ENCODE measurements around the gene PTAFR. TPM values are rescaled to one million over a fixed set of nuclear protein-coding genes. Genes with fewer than 3 reads are reported as not detected.

The PTAFR gene
- total RNA-seq, 1 experiment from 2014 or later = 2.6 TPM

DNA sequence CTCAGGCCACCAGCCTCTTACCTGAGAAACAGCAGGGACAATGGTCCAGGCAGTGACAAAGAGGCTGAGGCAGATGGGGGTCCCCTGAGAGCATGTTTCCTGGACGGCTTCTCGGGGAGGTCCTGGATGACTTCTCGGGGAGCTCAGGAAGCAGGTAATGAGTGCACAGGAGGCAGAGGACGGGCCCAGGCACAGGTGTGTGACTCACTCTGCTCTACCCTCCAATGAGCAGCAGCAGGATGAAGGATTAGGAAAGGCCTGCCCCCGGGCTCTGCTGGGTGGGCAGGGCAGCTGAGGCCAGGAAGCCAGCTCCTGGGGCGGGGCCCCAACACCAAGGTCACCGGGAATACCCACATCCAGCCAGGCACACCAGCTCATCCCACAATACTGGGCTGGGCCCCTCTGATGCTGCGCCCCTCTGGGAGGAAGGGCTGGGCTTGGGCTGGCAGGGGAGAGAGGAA lies 17.2 kb upstream of the PTAFR start (continued):
- no peak for TF ChIP-seq ZNF281 (CRISPR knock-in tag; IDR thresholded peaks at IDR 0.05)

DNA sequence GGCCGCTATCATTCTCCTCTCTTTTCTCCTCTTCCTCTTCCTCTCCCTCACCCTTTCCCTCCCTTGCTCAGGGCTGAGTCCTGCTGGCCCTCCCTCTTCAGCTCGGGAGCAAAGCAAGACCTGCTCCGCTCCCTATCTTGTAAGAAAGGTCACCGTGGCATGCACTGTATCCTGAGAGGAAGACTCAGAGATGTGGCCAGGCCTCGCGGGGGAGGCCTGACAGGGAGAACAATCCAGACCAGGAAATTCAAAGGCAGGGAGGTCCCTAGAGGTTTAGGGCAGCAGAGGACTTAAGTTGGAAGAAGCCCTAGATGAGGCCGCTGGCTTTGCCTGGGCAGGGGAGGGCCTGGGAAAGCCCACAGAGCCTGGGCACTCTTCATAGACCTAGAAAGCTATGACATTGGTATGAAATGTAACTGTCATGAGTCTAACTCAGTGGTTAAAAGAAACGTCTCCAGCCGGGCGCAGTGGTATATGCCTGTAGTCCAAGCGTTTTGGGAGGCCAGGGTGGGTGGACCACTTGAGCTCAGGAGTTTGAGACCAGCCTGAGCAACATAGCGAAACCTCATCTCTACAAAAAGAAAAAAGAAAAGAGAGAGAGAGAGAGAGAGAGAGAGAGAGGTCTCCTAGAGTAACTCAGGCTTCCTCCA lies 14.6 kb upstream of the PTAFR start:
- no peak overlapping the region for H3K4me3 Mint-ChIP-seq
- no peak for ATAC-seq
- H3K27ac Mint-ChIP-seq = peak overlapping the region; percentile 30
- no peaks in the 10 kb centered on the region for H3K36me3 Mint-ChIP-seq
- CTCF ChIA-PET = interaction anchor here (1.0 kb wide), 1 partner anchor 8 kb away, joined by 3 read pairs; no protein-coding TSS in a partner anchor
- no peak for TF ChIP-seq AFF4 (CRISPR knock-in tag; IDR thresholded peaks at IDR 0.05; ENCODE audit: borderline replicate concordance)
- no peak for TF ChIP-seq E2F4 (CRISPR knock-in tag; IDR thresholded peaks at IDR 0.05; ENCODE audit: borderline replicate concordance, low read depth)
- TF ChIP-seq MYBL2 (CRISPR knock-in tag; IDR thresholded peaks at IDR 0.05) = no peak
- TF ChIP-seq AR (CRISPR knock-in tag; IDR thresholded peaks at IDR 0.05) = no peak
- TF ChIP-seq, protein P1, sequence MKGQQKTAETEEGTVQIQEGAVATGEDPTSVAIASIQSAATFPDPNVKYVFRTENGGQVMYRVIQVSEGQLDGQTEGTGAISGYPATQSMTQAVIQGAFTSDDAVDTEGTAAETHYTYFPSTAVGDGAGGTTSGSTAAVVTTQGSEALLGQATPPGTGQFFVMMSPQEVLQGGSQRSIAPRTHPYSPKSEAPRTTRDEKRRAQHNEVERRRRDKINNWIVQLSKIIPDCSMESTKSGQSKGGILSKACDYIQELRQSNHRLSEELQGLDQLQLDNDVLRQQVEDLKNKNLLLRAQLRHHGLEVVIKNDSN (CRISPR knock-in tag; IDR thresholded peaks at IDR 0.05) = no peak
- no peak for TF ChIP-seq TEAD4 (CRISPR knock-in tag; IDR thresholded peaks at IDR 0.05)
- POLR2A ChIA-PET = no interaction called here
- no peak for DNase-seq (ENCODE audit: low spot score)
- no peaks in the 10 kb centered on the region for H3K9me3 Mint-ChIP-seq
- H3K27me3 Mint-ChIP-seq (ENCODE audit: low read depth) = no peaks in the 10 kb centered on the region
- H3K4me1 Mint-ChIP-seq = peaks cover 15% of the 10 kb centered on the region

DNA sequence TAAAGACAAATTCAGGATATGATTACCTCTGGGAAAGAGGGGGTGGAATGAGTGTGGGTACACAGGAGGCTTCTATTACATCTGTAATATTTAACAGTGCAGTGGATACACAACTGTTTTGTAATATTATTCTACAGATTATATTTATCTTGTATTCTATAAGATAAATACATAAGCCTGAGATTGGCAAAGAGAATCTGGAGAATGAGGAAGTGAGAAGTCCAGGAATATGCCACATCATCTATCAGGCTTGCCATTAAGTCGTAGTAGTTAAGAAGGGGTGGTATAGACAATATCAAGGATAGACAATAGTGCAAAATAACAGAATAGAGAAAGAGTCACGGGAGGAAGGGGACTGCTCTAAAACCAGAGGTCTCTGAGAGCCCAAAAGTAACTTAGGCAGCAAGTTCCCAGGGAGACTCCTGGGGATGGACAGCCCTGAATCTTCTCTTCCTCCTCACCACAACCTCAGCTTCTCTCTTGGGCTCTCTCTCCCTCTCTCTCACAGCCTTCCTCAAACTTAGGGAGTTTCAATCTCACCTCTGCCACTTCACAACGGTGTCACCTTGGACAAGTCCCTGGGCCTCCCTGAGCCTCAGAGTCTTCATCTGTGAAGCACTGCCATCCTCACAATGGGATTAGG lies 14.0 kb upstream of the PTAFR start:
- ATAC-seq (no peak), DNase-seq (ENCODE audit: low spot score) (no peak)
- TF ChIP-seq SMAD4 (CRISPR knock-in tag; IDR thresholded peaks at IDR 0.05) = no peak
- TF ChIP-seq ZNF416 (CRISPR knock-in tag; IDR thresholded peaks at IDR 0.05) = no peak
- no peak for TF ChIP-seq ZNF219 (CRISPR knock-in tag; IDR thresholded peaks at IDR 0.05; ENCODE audit: borderline replicate concordance)
- TF ChIP-seq CREB1 (CRISPR knock-in tag; IDR thresholded peaks at IDR 0.05) = no peak
- TF ChIP-seq NFYB (CRISPR knock-in tag; conservative IDR thresholded peaks at IDR 0.05; ENCODE audit: low read depth) = no peak
- TF ChIP-seq, protein P2, sequence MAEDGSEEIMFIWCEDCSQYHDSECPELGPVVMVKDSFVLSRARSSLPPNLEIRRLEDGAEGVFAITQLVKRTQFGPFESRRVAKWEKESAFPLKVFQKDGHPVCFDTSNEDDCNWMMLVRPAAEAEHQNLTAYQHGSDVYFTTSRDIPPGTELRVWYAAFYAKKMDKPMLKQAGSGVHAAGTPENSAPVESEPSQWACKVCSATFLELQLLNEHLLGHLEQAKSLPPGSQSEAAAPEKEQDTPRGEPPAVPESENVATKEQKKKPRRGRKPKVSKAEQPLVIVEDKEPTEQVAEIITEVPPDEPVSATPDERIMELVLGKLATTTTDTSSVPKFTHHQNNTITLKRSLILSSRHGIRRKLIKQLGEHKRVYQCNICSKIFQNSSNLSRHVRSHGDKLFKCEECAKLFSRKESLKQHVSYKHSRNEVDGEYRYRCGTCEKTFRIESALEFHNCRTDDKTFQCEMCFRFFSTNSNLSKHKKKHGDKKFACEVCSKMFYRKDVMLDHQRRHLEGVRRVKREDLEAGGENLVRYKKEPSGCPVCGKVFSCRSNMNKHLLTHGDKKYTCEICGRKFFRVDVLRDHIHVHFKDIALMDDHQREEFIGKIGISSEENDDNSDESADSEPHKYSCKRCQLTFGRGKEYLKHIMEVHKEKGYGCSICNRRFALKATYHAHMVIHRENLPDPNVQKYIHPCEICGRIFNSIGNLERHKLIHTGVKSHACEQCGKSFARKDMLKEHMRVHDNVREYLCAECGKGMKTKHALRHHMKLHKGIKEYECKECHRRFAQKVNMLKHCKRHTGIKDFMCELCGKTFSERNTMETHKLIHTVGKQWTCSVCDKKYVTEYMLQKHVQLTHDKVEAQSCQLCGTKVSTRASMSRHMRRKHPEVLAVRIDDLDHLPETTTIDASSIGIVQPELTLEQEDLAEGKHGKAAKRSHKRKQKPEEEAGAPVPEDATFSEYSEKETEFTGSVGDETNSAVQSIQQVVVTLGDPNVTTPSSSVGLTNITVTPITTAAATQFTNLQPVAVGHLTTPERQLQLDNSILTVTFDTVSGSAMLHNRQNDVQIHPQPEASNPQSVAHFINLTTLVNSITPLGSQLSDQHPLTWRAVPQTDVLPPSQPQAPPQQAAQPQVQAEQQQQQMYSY (CRISPR knock-in tag; IDR thresholded peaks at IDR 0.05) = no peak
- TF ChIP-seq, protein P3, sequence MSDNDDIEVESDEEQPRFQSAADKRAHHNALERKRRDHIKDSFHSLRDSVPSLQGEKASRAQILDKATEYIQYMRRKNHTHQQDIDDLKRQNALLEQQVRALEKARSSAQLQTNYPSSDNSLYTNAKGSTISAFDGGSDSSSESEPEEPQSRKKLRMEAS (CRISPR knock-in tag; IDR thresholded peaks at IDR 0.05) = no peak
- TF ChIP-seq ZNF317 (CRISPR knock-in tag; IDR thresholded peaks at IDR 0.05; ENCODE audit: borderline replicate concordance, low read depth) = no peak
- CTCF ChIA-PET = no interaction called here
- Mint-ChIP-seq H3K4me3 (no peak overlapping the region), H3K27ac (peak overlapping the region; percentile 53; the same call in 1 of the 2 replicates), H3K9me3 (no peaks in the 10 kb centered on the region), H3K27me3 (ENCODE audit: low read depth) (no peaks in the 10 kb centered on the region), H3K4me1 (peaks cover 12% of the 10 kb centered on the region), H3K36me3 (no peaks in the 10 kb centered on the region)
- POLR2A ChIA-PET = no interaction called here

All from WTC11 (cell line).